HepG2 (cell line): ENCODE measurements around the gene CDK11B. TPM values are rescaled to one million over a fixed set of nuclear protein-coding genes. Genes with fewer than 3 reads are reported as not detected.

Source experiments
- ATAC-seq: fragments of 200-7000 bp; cut with Tn5 transposase; 3 replicates; pipeline ENCODE4 v1.9.1; 2020; ENCODE audit warnings: mild to moderate bottlenecking, moderate library complexity
- BruUV-seq: library from RNA; stranded (reverse); fragments of 400-500 nt; replicated peaks from 2 replicates; lab custom pipeline; 2021; lab: Mats Ljungman, UMichigan
- CTCF ChIA-PET: fragments of 300-600 bp; formaldehyde crosslinking; extraction: SDS; loops from one replicate; lab custom pipeline; 2021; ENCODE audit warnings: low total read pairs, inconsistent platforms, low intra/inter-chr PET ratio; lab: Yijun Ruan, JAX
- POLR2A ChIA-PET: fragments of 350-600 bp; sonication (Branson Sonifier 250); formaldehyde crosslinking; loops from one replicate; lab custom pipeline; 2020; ENCODE audit warnings: antibody characterized with exemption, inconsistent platforms; lab: Yijun Ruan, JAX
- DNase-seq: peaks from one replicate; pipeline ENCODE4 v3.0.0-alpha.2; 2015; ENCODE audit warnings: low spot score
- FAIRE-seq: peaks from 3 replicates; lab custom pipeline; 2011; peaks lifted over from hg19 to GRCh38; lab: Jason Lieb, UNC
- H2AFZ ChIP-seq: one replicate; pipeline ENCODE4 v1.6.1; 2011; ENCODE audit warnings: low read length, inconsistent platforms
- H3K27ac ChIP-seq: fragments of 300-600 bp; 3 replicates; pipeline ENCODE4 v1.8.0; 2011; ENCODE audit warnings: mixed run types, mild to moderate bottlenecking, mixed read lengths, low read length, inconsistent platforms; ENCODE audit not compliant: insufficient read depth; ENCODE audit errors: extremely low read length
- H3K27me3 ChIP-seq, 2 experiments: fragments of 200-600 bp in 1 of 2; 2 replicates in 1 of 2; 3 replicates in 1 of 2; pipeline versions ENCODE4 v1.6.0 to v1.8.0; 2011; ENCODE audit warnings: low read length in 2 of 2, mild to moderate bottlenecking in 2 of 2, moderate library complexity in 2 of 2, inconsistent platforms in 1 of 2; ENCODE audit not compliant: insufficient read depth in 2 of 2, control insufficient read depth in 1 of 2
- H3K36me3 ChIP-seq, 2 experiments: fragments of 200-600 bp in 1 of 2; replicated peaks in 1 of 2; 2 replicates in 1 of 2; 3 replicates in 1 of 2; pipeline versions ENCODE4 v1.5.1 to v1.8.0; 2011; ENCODE audit warnings: low read length in 2 of 2, inconsistent platforms in 1 of 2; ENCODE audit not compliant: insufficient read depth in 2 of 2, control insufficient read depth in 1 of 2
- H3K4me1 ChIP-seq: 2 replicates; pipeline ENCODE4 v1.5.1; 2012; ENCODE audit warnings: low read length, inconsistent platforms; ENCODE audit not compliant: insufficient read depth
- H3K4me2 ChIP-seq: 2 replicates; pipeline ENCODE4 v1.6.0; 2011; ENCODE audit warnings: low read depth, low read length, inconsistent platforms
- H3K4me3 ChIP-seq, 3 experiments: fragments of 200-600 bp in 1 of 3; sonication (generic), shearing (Covaris generic) in 1 of 3; replicated peaks in 1 of 3; 2 replicates each; pipeline ENCODE4 v1.5.1; 2011 to 2016; ENCODE audit warnings: low read length in 3 of 3, inconsistent platforms in 2 of 3, low read depth in 2 of 3, mild to moderate bottlenecking in 2 of 3, control low read depth in 1 of 3, mixed read lengths in 1 of 3; ENCODE audit not compliant: insufficient read depth in 1 of 3
- H3K79me2 ChIP-seq: one replicate; pipeline ENCODE4 v1.6.1; 2011; ENCODE audit warnings: low read length, inconsistent platforms; ENCODE audit not compliant: insufficient read depth
- H3K9ac ChIP-seq: 2 replicates; pipeline ENCODE4 v1.6.0; 2011; ENCODE audit warnings: mild to moderate bottlenecking, low read depth, low read length, inconsistent platforms; ENCODE audit not compliant: insufficient read depth
- H3K9me3 ChIP-seq: 2 replicates; pipeline ENCODE4 v1.5.1; 2012; ENCODE audit warnings: mild to moderate bottlenecking, low read length
- H4K20me1 ChIP-seq: 2 replicates; pipeline ENCODE4 v1.6.0; 2011; ENCODE audit warnings: inconsistent platforms, mild to moderate bottlenecking, low read length, moderate library complexity; ENCODE audit not compliant: insufficient read depth
- BCLAF1 ChIP-seq: fragments of 450-650 bp; IDR thresholded peaks from 2 replicates; pipeline ENCODE4 v1.6.1; 2017; ENCODE audit warnings: mild to moderate bottlenecking
- GLI4 ChIP-seq: sonication (generic); formaldehyde crosslinking; IDR thresholded peaks from 2 replicates; pipeline ENCODE4 v1.5.1; 2020; ENCODE audit warnings: missing genetic modification reagents, mild to moderate bottlenecking, moderate library complexity, borderline replicate concordance
- IRF1 ChIP-seq: sonication (generic); formaldehyde crosslinking; IDR thresholded peaks from 2 replicates; pipeline ENCODE4 v1.4.0; 2020; ENCODE audit warnings: low read depth, mild to moderate bottlenecking, missing genetic modification reagents
- MATR3 ChIP-seq: sonication (generic); formaldehyde crosslinking; IDR thresholded peaks from 2 replicates; pipeline ENCODE4 v1.4.0; 2020; ENCODE audit warnings: missing genetic modification reagents
- MAX ChIP-seq: IDR thresholded peaks from 2 replicates; pipeline ENCODE4 v1.6.1; 2012; ENCODE audit warnings: inconsistent platforms
- PAF1 ChIP-seq: IDR thresholded peaks from 2 replicates; pipeline ENCODE4 v1.6.1; 2016; ENCODE audit warnings: missing genetic modification reagents, missing compliant biosample characterization
- REST ChIP-seq, 2 experiments: IDR thresholded peaks; 2 replicates each; pipeline ENCODE4 v1.6.1; 2011 to 2012; ENCODE audit warnings: low read length in 2 of 2, borderline replicate concordance in 1 of 2, low read depth in 1 of 2, mild to moderate bottlenecking in 1 of 2, moderate library complexity in 1 of 2
- THAP8 ChIP-seq: sonication (generic); formaldehyde crosslinking; IDR thresholded peaks from 2 replicates; pipeline ENCODE4 v1.5.1; 2020; ENCODE audit warnings: missing genetic modification reagents, mild to moderate bottlenecking, borderline replicate concordance
- ZMYM3 ChIP-seq: sonication (generic); formaldehyde crosslinking; IDR thresholded peaks from 2 replicates; pipeline ENCODE4 v1.5.1; 2020; ENCODE audit warnings: mild to moderate bottlenecking, missing genetic modification reagents
- ZNF121 ChIP-seq: sonication (generic); formaldehyde crosslinking; IDR thresholded peaks from 2 replicates; pipeline ENCODE4 v1.5.0; 2020; ENCODE audit warnings: mild to moderate bottlenecking, missing genetic modification reagents
- ZNF24 ChIP-seq: fragments of 450-650 bp; IDR thresholded peaks from 2 replicates; pipeline ENCODE4 v1.6.1; 2017; ENCODE audit warnings: antibody characterized with exemption, mild to moderate bottlenecking
- ZNF772 ChIP-seq: sonication (generic); formaldehyde crosslinking; IDR thresholded peaks from 2 replicates; pipeline ENCODE4 v1.5.0; 2020; ENCODE audit warnings: mild to moderate bottlenecking, missing genetic modification reagents
- ZNF784 ChIP-seq: sonication (generic); formaldehyde crosslinking; IDR thresholded peaks from 2 replicates; pipeline ENCODE4 v1.5.1; 2020; ENCODE audit warnings: missing genetic modification reagents, mild to moderate bottlenecking, borderline replicate concordance
- WGBS: methylation state at CpG from one replicate; pipeline ENCODE4 v1.1.6; 2017; ENCODE audit warnings: low lambda C conversion rate; 5-methylcytosine and 5-hydroxymethylcytosine counted together
- in situ Hi-C: cut with HindIII; loops from 2 replicates; pipeline ENCODE4 v1.10.0; 2017; ENCODE audit warnings: low pct_unique_long_range_greater_than_20kb; ENCODE audit not compliant: extremely low pct_ligation_motif_present
- intact Hi-C: fragments of 100-400 bp; cut with micrococcal nuclease; formaldehyde crosslinking; loops from one replicate; pipeline ENCODE4 v1.10.0; 2022; ENCODE audit not compliant: unreplicated experiment
- polyA plus RNA-seq, 8 experiments: library from polyadenylated mRNA; depleted of rRNA in 3 of 8; stranded (reverse) in 7 of 8; unstranded in 1 of 8; fragments of >200 nt; fragmentation: Illumina TruSeq in 4 of 8; extraction: Trizol in 4 of 8; gene quantifications; 2 replicates each; pipeline versions ENCODE4 v1.2.1 to v1.2.3, GENCODE V29; 2011 to 2016; ENCODE audit warnings: low read depth in 4 of 8, missing spikeins in 1 of 8, mixed read lengths in 1 of 8; ENCODE audit not compliant: insufficient read depth in 1 of 8
- total RNA-seq, 5 experiments: library from RNA; depleted of rRNA; stranded (reverse); fragments of >200 nt; fragmentation: Illumina TruSeq; extraction: Trizol; gene quantifications; 2 replicates each; pipeline ENCODE4 v1.2.3, GENCODE V29; 2016; ENCODE audit warnings: low read depth in 1 of 5

Gene CDK11B
- total and polyA plus RNA-seq, 2 of the 13 experiments (the other 11 are each of a cell fraction or from before 2014, with no cell fraction given), result 3.6 to 15.1 TPM

- TF ChIP-seq ZNF784 (no peak), REST (IDR thresholded peaks at IDR 0.05; ENCODE audit: borderline replicate concordance in 1 of 2, low read depth in 1 of 2, low read length in 2 of 2) (no peak), GLI4 (CRISPR knock-in tag) (no peak), MAX (no peak), BCLAF1 (no peak), PAF1 (no peak), ZNF772 (CRISPR knock-in tag) (no peak), MATR3 (CRISPR knock-in tag) (no peak), IRF1 (CRISPR knock-in tag) (no peak), ZNF121 (CRISPR knock-in tag) (no peak), ZMYM3 (no peak), ZNF24 (no peak), THAP8 (CRISPR knock-in tag) (no peak)
- no peak overlapping the region for H3K4me2 ChIP-seq
- FAIRE-seq (no peak), DNase-seq (no peak), ATAC-seq (no peak)
- ChIA-PET POLR2A (no interaction called here), CTCF (no interaction called here)
- no TSS peak for BruUV-seq
- H3K27me3 ChIP-seq, result no peaks in the 10 kb centered on the region
- no peaks in the 10 kb centered on the region for H3K79me2 ChIP-seq
- 94% methylated on average over 6 of the region's 38 CpGs for WGBS
- H3K4me3 ChIP-seq, result no peak overlapping the region
- intact Hi-C loops (no loop called here), in situ Hi-C loops (no loop called here)
- peaks cover 0 to 2% of the 10 kb centered on the region in 2 experiments; a peak in 1 of 5 replicates for H3K36me3 ChIP-seq
- H4K20me1 ChIP-seq, result no peaks in the 10 kb centered on the region
- H3K4me1 ChIP-seq, result no peaks in the 10 kb centered on the region
- H3K27ac ChIP-seq, result no peak overlapping the region
- H3K9me3 ChIP-seq, result no peaks in the 10 kb centered on the region
- H2AFZ ChIP-seq, result no peak overlapping the region
- H3K9ac ChIP-seq, result no peak overlapping the region
Observed at GRCh38 chr1:1624443-1625403, 34.1 kb downstream of the CDK11B start.
